ENCODE measurements around the gene SNRPA. TPM values are rescaled to one million over a fixed set of nuclear protein-coding genes. Genes with fewer than 3 reads are reported as not detected.
A peak's percentile ranks its signal among the peaks of the same experiment; 100 is the strongest.

The SNRPA gene
- total and polyA plus RNA-seq, 2 donors (not counting 1 experiment from before 2014, with no cell fraction given) = 92.0 to 147 TPM

DNA sequence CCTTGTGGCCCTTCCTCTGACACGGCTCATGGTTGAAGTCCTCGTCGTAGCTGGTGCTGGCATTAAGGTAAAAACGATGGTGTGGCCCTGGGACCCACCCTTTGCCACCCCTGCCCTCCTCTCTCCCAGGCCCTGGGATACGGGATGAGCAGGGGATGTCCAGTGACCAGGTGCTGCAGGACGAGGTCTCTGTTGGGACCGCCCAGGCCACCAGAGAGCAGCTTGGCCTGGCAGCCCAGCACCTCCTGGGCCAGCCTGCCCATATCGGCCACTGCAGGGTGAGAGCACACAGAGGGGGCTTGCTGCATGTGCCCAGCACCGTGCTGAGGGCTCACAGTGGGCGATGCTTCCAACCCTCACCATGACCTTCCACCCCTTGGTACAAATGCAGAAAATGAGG is 7.1 kb upstream of the SNRPA start:
- no peaks in the 10 kb centered on the region for H3K9me3 Mint-ChIP-seq (ENCODE audit: insufficient read depth)
- TF ChIP-seq CTCF (IDR thresholded peaks at IDR 0.05) (no peak), EZH2 (IDR thresholded peaks at IDR 0.05; ENCODE audit: borderline replicate concordance, insufficient read depth, low read depth, low read length, poor library complexity, severe bottlenecking) (no peak)
- no peak overlapping the region for H2AFZ ChIP-seq (ENCODE audit: insufficient read depth, low read depth, low read length, poor library complexity, severe bottlenecking)
- no peak for DNase-seq
- H3K9ac ChIP-seq (ENCODE audit: low read length) = no peak overlapping the region
- peaks cover 4% of the 10 kb centered on the region for H3K4me1 Mint-ChIP-seq
- ATAC-seq (ENCODE audit: low read depth) = no peak
- H3K4me3 Mint-ChIP-seq = no peak overlapping the region
- no peak overlapping the region for H3K4me2 ChIP-seq (replicated peaks; ENCODE audit: low read depth, low read length, poor library complexity, severe bottlenecking)
- H3K27me3 ChIP-seq (replicated peaks in 1 of 4; ENCODE audit: control extremely low read depth in 1 of 4, control insufficient read depth in 3 of 4, insufficient read depth in 4 of 4, low read length in 3 of 4) = no peaks in the 10 kb centered on the region
- peaks cover 0 to 10% of the 10 kb centered on the region in 2 experiments for H3K36me3 ChIP-seq (replicated peaks in 1 of 2; ENCODE audit: control extremely low read depth in 1 of 2, control insufficient read depth in 1 of 2, extremely low read depth in 1 of 2, insufficient read depth in 2 of 2, low read length in 1 of 2)
- no peaks in the 10 kb centered on the region for H3K9me3 ChIP-seq (ENCODE audit: control extremely low read depth in 1 of 3, control insufficient read depth in 2 of 3, insufficient read depth in 1 of 3, low read length in 2 of 3)
- intact Hi-C loops (cut with micrococcal nuclease) = no loop called here
- no peaks in the 10 kb centered on the region for H4K20me1 ChIP-seq (ENCODE audit: control insufficient read depth, insufficient read depth, low read length, poor library complexity, severe bottlenecking)
- no peak overlapping the region for H3K27ac Mint-ChIP-seq
- H3K27ac ChIP-seq (ENCODE audit: low read length in 2 of 2) = no peak overlapping the region
- CTCF ChIA-PET = interaction anchor here (0.9 to 2.9 kb wide), 3 partner anchors 11 to 33 kb away, joined by 4 to 14 read pairs (median 4); no protein-coding TSS in a partner anchor
- no peaks in the 10 kb centered on the region for H3K27me3 Mint-ChIP-seq
- peaks cover 0 to 6% of the 10 kb centered on the region in 2 donors for H3K4me1 ChIP-seq (ENCODE audit: control insufficient read depth in 2 of 2, insufficient read depth in 2 of 2, low read length in 2 of 2)
- no peaks in the 10 kb centered on the region for H3K79me2 ChIP-seq (ENCODE audit: control insufficient read depth, insufficient read depth, low read length)
- H3K4me3 ChIP-seq (ENCODE audit: control extremely low read depth in 1 of 5, extremely low read depth in 1 of 5, insufficient read depth in 1 of 5, low read depth in 2 of 5, low read length in 4 of 5) = no peak overlapping the region
- WGBS (ENCODE audit: insufficient coverage) = 94% methylated on average over 10 of the region's 10 CpGs
- POLR2A ChIA-PET = interaction anchor here (0.5 kb wide), 1 partner anchor 322 kb away, joined by 3 read pairs; no protein-coding TSS in a partner anchor

GRCh38 chr19:40744554-40745401 is 6.2 kb upstream of the SNRPA start:
- no peak overlapping the region for H3K9ac ChIP-seq (ENCODE audit: low read length)
- H3K4me1 Mint-ChIP-seq = peaks cover 11% of the 10 kb centered on the region

More at GRCh38 chr19:40744554-40745401, 6.2 kb upstream of the SNRPA start:
- no peak overlapping the region for H3K4me3 ChIP-seq (ENCODE audit: control extremely low read depth in 1 of 5, extremely low read depth in 1 of 5, insufficient read depth in 1 of 5, low read depth in 2 of 5, low read length in 4 of 5)
- H3K27ac Mint-ChIP-seq = no peak overlapping the region
- peak; percentile 29 for DNase-seq
- POLR2A ChIA-PET = interaction anchor here (0.5 to 1.0 kb wide), 3 partner anchors 10 to 323 kb away, joined by 3 to 6 read pairs (median 4); partner anchors contain the start of gene RAB4B
- peaks cover 6% of the 10 kb centered on the region for H3K79me2 ChIP-seq (ENCODE audit: control insufficient read depth, insufficient read depth, low read length)
- H3K4me2 ChIP-seq (replicated peaks; ENCODE audit: low read depth, low read length, poor library complexity, severe bottlenecking) = no peak overlapping the region
- no peaks in the 10 kb centered on the region for H3K9me3 ChIP-seq (ENCODE audit: control extremely low read depth in 1 of 3, control insufficient read depth in 2 of 3, insufficient read depth in 1 of 3, low read length in 2 of 3)
- H3K36me3 ChIP-seq (replicated peaks in 1 of 2; ENCODE audit: control extremely low read depth in 1 of 2, control insufficient read depth in 1 of 2, extremely low read depth in 1 of 2, insufficient read depth in 2 of 2, low read length in 1 of 2) = peaks cover 0 to 3% of the 10 kb centered on the region in 2 experiments
- no peaks in the 10 kb centered on the region for H4K20me1 ChIP-seq (ENCODE audit: control insufficient read depth, insufficient read depth, low read length, poor library complexity, severe bottlenecking)
- H3K4me1 ChIP-seq (ENCODE audit: control insufficient read depth in 2 of 2, insufficient read depth in 2 of 2, low read length in 2 of 2) = peaks cover 5 to 12% of the 10 kb centered on the region in 2 donors
- intact Hi-C loops (cut with micrococcal nuclease) = no loop called here
- ATAC-seq (ENCODE audit: low read depth) = no peak
- no peaks in the 10 kb centered on the region for H3K27me3 ChIP-seq (replicated peaks in 1 of 4; ENCODE audit: control extremely low read depth in 1 of 4, control insufficient read depth in 3 of 4, insufficient read depth in 4 of 4, low read length in 3 of 4)
- H2AFZ ChIP-seq (ENCODE audit: insufficient read depth, low read depth, low read length, poor library complexity, severe bottlenecking) = no peak overlapping the region
- 90% methylated on average over 11 of the region's 17 CpGs for WGBS (ENCODE audit: insufficient coverage)
- TF ChIP-seq EZH2 (IDR thresholded peaks at IDR 0.05; ENCODE audit: borderline replicate concordance, insufficient read depth, low read depth, low read length, poor library complexity, severe bottlenecking) (no peak), CTCF (IDR thresholded peaks at IDR 0.05) (no peak)
- H3K4me3 Mint-ChIP-seq = no peak overlapping the region
- H3K27me3 Mint-ChIP-seq = no peaks in the 10 kb centered on the region
- no peaks in the 10 kb centered on the region for H3K9me3 Mint-ChIP-seq (ENCODE audit: insufficient read depth)
- no peak overlapping the region for H3K27ac ChIP-seq (ENCODE audit: low read length in 2 of 2)
- CTCF ChIA-PET = interaction anchor here (1.1 to 2.9 kb wide), 2 partner anchors 10 to 23 kb away, joined by 4 to 14 read pairs; no protein-coding TSS in a partner anchor

All from B cell (primary cell).